ENCODE data around the gene GRAMD1B.
"Not testable (repeated sequence)": the region's sequence is repeated elsewhere in the genome, so short reads cannot be mapped to it uniquely, and the experiment has no call there.

Gene GRAMD1B

DNA sequence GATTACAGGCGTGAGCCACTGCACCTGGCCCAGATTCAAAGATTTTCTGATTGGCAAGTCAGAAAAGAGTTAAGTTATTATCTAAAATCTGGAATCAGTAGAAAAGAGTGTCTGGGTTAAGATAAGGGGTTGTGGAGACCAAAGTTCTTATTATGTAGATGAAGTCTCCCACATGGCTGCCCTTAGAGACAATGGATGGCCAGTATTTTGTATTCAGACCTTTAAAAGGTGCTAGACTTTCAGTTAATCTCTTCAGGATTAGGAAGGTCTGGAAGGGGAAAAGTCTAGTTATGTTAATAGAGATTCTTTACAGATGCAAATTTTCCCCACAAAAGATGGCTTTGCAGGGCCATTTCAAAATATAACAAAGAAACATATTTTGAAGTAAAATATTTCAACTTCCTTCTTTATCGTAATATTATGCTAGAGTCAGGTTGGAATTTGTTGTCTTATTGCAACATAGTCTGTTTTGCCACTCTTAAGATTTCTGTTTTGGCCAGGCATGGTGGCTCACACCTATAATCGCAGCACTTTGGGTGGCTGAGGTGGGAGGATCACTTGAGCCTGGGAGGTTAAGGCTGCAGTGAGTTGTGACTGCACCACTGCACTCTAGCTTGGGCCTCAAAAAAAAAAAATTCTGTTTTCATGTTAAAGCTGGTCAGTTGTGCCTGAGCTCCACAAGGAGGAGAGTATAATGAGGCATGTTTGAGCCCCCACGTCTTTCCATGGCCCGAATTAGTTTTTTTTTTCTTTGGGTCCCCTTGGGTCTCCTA, 14.0 kb downstream of the GRAMD1B start:
- no peak for DNase-seq (ENCODE audit: low read depth in 3 of 3)

DNA sequence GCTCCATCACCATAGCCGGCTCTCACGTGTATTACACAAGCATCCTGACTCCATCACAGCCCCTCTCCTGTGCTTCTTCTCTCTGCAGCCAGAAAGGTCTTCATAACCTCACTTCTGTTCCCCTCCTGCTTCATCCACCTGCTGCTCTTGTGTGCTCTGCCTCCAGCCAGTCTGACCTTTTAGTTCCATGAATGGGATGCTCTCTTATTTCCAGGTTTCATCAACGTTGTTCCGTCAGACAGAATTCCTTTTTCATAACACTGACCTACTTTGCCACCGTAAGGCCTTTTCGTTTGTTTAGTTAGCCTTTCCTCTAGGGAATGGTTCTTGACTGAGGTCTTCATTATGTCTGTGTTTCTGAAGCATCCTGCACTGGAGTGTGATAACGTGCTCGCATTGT, 18.8 kb downstream of the GRAMD1B start:
- no peak for DNase-seq (ENCODE audit: low read depth in 3 of 3)

DNA sequence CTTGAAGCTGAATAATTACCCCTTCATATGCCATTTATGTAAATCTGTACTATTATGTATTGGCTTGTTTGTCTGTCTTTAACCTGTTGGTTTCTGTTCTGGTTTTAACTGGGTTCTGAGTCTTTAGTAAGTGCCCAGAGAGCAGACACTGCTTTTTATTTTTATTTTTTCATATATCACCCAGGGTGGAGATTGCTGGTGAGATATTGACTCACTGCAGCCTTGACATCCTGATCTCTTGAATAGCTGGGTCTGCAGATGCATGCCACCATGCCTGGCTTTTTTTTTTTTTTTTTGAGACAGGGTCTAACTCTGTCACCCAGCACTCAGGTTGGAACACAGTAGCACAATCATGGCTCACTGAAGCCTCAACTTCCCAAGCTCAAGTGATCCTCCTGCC, 19.4 kb downstream of the GRAMD1B start:
- no peak for DNase-seq (ENCODE audit: low read depth in 3 of 3)

DNA sequence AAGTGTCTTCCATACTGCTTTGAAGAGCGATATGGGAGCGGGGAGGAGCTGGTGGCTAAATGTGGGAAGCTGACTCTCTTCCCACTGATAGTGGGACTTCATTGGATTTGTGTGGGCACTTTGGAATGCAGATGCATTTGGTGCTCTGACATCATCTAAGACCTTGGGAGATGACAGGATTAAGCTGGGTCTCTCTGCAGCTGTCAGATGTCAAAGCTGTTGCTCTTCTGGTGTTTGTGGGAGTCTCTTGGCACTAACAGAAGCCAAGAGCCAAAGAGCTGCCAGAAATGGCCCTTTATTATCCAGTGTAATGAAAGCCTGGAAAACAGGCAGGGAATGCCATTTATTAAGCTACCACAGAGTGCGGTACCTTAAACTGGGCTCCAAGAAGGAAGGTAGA, 20.6 kb downstream of the GRAMD1B start:
- DNase-seq (ENCODE audit: low read depth in 3 of 3): no peak

DNA sequence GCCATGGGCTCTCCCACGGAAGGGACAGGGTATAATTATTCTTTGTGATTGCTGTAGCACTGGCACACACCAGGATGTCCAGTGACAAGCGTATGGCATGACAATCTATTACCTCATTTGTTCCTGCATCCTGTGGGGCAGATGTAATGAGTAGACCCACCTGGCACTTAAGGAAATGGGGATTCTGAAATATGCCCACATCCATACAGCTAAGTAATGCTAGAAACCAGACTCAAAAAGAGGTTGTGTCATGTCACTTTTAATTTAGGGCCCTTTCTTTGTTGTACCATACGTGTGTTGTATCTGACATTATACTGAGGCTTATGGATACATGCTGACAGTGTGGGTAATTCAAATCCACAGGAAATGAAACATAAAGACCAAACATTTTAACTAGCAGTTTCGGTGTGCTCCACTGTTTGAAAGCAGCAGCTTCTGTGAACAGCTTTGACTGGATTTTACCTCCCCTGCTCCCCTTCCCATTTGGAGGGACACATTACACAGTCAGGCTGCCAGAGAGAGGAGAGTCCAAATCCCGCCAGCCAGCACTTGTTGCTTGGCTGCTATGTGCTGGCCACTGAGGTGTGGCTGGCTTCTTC, 21.2 kb downstream of the GRAMD1B start:
- DNase-seq (ENCODE audit: low read depth in 3 of 3): no peak

DNA sequence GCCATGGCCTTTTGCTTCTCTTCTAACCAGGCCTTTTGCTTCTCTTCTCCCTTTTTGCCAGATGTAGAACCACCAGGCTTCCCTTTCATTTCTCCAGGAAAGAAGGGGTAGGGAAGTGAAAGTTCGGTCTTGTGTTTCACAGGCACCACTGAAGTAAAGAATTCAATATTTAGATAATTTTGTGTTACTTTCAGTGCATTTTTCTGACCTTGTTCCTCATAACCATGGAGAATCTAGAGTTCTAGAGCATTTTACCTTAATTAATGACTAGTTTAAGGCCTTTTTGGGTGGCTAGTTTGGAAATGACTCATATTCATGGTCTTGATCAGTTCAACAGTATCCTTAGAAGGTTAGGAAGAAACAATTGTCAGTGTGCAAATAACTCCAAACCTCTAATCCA, 22.7 kb downstream of the GRAMD1B start:
- no peak for DNase-seq (ENCODE audit: low read depth in 3 of 3)

DNA sequence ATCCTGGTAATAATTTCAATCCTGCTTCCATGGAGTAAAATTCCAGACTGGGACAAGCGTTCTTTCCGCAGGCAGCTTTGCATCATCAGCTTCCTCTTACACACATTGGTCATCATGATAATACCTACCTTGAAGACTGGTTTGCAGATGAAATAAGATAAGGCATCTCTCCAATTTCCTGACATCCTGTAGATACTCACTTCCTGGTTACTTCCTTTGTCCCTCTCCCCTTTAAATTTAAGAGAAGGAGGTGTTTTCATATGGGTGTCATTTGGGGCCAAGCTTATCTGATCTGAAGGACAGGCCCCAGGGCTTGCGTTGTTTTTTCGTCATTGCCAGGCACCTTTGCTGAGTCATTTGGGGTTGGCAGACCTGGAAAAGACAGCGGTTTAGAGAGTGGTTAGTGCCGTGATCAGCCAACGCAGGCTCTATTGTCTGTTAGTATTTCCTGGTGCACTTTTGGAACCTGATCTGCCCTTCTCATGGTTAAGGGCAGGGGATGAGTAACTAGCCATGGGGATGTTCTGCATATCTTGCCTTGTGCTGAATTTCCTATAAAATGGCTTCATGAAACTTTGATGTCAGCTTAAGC, 24.1 kb downstream of the GRAMD1B start:
- DNase-seq (ENCODE audit: low read depth in 3 of 3): peak in 2 of 3 experiments; percentile 15 to 21

DNA sequence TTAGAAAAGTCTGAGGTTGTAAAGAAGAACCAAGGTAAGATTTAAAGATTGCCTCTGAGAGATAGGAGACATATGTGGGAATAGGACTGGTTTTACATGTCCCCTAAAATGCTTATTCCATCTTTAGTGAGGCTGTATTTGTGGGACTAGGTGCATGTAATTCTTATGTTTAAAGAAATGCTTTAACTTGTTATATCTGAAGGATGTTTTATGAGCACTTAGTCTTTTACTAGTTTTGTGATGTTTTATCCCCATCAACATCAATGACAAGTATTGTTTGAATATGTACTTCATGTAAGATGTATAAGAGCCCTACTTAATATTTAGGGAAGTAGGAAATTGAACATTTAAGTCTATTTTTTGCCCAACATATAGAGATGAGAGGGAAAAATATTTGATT, 24.7 kb downstream of the GRAMD1B start:
- no peak for DNase-seq (ENCODE audit: low read depth in 3 of 3)

DNA sequence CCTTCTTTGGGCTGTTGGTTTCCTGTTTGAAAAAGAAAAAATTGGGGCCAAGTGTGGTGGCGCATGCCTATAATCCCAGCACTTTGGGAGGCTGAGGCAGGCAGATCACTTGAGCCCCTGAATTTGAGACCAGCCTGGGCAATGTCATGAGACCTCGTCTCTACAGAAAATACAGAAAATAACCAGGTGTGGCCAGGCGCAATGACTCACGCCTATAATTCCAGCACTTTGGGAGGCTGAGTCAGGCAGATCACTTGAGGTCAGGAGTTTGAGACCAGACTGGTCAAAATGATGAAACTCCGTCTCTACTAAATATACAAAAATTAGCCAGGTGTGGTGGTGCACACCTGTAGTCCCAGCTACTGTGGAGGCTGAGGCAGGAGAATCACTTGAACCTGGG, 26.4 kb downstream of the GRAMD1B start:
- not testable (repeated sequence) for DNase-seq (ENCODE audit: low read depth in 3 of 3)

DNA sequence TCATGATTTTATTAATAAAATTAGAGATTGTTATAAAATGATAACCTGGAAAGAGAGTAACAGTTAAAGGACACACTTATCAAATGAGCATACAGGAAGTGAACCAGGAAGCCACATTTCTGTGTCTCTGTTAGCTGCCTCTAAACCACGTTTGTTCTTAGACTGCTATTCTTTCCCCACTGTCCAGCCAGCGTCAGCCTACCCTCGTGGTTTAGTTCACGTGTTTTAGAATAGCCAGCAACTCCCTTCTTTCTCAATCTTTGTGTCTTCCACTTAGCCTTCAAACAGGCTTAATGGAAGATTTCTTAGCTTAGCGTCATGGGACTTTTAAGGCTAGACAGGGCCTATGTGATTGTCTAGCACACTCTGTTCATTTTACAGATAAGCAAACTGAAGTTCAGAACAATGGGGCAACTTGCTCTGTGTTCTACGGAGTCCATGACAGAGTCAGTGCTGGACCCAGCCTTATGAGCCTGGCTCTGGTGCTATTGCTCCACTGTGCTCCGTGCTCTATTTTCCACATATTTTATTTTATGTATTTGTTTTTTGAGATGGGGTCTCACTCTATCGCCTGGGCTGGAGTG, 27.2 kb downstream of the GRAMD1B start:
- DNase-seq (ENCODE audit: low read depth in 3 of 3): no peak

DNA sequence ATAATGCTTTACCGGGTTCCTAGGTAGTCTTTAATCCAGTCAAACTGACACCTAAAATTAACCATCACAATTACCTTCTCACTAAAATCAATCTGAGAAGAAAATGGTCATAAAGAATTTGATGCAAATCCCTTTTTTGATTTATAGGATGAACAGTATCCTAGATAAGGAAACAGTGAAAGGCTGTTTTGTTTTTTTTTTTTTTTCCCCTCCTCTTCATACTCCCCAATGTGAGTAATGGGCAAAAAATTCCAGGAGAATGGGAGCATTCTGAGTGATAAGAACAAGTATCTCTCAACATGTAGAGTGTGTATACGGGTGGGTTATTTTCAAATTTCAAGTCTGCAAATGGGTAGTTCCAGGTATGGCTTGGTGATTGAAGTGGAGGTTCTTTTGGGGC, 28.4 kb downstream of the GRAMD1B start:
- no peak for DNase-seq (ENCODE audit: low read depth in 3 of 3)

DNA sequence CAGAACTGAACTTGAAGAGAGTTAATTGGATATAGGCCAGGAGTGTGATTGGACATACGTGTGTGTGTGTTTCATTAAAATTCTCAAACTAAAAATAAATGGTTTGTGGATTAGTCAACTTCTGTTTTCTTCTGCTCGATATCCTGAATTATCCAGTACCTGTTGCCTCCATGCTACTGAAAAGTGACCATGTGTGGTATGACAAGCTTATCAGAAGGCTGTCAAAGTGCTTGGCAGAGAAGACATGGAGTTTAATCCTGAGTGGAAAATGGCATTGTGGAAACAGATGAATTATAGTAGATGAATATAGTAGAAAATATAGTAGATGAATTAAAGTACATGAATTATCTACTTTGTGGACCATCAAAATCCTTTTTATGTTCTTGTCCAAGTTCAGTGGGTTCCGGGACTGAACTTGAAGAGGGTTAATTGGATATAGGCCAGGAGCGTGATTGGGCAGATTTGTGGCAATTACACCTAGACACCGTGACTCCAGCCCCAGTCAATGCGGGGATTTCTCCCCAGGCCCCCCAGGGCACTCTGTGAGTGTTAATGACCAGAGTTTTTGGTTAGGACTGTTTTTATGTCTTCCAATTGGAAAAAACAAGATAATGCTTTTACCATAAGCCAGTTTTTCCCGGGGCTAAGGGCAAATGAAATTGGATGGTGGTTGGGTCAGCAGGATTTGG, 30.1 kb downstream of the GRAMD1B start:
- DNase-seq (ENCODE audit: low read depth in 3 of 3): no peak

DNA sequence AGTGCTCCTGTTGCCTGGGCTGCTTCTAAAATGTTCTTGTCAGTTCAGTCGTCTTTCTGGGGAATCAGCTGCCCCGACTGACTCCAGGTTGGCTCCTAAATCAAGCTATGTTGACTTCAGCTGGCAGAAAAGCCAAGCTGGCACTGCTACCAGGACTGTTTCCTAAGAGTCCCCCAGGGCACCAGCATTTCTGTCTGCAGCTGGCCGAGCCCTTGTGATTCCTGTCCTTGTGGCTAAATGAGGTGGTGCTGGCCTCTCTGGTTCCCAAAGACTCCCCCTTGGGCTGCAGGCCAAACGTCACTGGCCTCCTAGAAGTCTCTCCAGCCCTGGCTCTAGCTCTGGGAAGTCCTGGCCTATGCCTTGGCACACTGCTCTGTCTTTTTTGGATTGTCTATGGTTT, 31.1 kb downstream of the GRAMD1B start:
- DNase-seq (ENCODE audit: low read depth in 3 of 3): no peak

DNA sequence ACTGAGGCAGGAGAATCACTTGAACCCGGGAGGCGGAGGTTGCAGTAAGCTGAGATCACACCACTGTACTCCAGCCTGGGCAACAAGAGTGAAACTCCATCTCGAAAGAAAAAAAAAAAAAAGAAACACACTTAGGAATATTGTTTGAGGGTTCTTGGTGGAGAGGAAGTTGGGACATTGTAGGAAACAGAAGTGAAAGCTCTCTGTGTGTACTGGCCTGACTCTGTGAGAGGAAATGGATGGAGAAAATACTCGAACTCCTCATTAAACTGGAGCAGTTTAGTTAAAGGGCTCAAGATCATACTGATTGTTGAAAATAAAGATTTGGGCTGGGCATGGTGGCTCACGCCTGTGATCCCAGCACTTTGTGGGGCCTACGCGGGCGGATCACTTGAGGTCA, 35.6 kb downstream of the GRAMD1B start:
- DNase-seq (ENCODE audit: low read depth in 3 of 3): not testable (repeated sequence)

DNA sequence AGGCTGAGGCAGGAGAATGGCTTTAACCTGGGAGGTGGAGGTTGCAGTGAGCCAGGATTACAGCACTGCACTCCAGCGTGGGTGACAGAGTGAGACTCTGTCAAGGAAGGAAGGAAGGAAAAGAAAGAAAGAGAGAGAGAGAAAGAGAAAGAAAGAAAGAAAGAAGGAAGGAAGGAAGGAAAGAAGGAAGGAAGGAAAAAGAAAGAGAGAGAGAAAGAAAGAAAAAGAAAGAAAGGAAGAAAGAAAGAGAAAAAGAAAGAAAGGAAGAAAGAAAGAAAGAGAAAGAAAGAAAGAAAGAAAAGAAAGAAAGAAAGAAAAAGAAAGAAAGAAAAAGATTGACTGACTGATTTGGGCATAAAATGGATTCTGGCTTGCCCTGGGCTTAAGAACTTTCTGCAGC, 36.1 kb downstream of the GRAMD1B start:
- not testable (repeated sequence) for DNase-seq (ENCODE audit: low read depth in 3 of 3)

DNA sequence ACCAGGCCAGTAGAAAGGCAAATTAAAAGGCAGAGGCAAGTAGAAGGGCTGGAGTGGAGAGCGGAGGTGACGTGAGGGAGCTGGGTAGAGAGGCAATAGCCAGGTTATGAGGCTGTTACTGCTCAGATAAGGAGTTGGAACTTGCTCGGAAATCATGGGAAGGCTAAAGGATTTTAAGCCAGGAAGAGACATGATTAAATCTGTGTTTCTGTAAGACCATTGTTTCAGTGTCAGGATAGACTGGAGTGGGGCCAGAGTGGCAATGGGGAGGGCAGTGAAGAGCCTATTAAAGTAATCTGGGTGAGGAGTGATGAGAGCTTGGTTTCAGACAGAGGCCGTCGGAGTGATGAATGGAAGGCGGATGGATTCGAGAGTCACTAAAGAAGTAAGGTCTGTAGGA, 39.0 kb downstream of the GRAMD1B start:
- DNase-seq (ENCODE audit: low read depth in 3 of 3): no peak

DNA sequence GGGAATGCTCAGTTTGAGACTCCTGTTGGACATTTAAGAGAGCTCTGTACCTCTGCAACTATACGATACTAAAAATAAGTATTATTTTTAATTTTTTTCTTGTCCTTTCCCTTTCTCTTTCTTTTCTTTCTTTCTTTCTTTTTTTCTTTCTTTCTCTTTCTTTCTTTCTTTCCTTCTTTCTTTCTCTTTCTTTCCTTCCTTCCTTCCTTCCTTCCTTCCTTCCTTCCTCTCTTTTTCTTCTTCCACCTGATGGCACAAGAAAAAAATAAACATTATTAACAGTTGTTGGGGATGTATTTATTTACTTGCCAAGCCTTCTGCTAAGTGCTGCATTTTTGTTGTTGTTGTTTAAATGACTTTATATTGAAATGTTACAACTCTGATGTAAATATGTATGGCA, 39.5 kb downstream of the GRAMD1B start:
- DNase-seq (ENCODE audit: low read depth in 3 of 3): no peak

DNA sequence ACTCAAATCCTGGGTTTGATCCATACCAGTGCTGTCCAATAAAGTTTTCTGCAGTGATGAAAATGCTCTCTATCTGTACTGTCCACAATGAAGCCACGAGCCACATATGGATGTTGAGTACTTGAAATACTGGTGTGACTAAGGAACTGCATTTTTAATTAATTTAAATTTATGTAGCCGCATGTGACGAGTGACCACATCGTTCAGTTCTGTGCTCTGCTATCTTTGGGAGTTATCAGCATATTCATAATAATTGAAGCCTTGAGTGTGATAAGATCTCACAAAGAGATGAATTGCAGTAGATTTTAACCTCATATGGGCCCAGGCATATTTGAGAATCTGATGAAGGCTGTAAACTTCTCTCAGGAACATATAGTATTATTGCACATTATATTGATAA, 40.8 kb downstream of the GRAMD1B start:
- no peak for DNase-seq (ENCODE audit: low read depth in 3 of 3)

DNA sequence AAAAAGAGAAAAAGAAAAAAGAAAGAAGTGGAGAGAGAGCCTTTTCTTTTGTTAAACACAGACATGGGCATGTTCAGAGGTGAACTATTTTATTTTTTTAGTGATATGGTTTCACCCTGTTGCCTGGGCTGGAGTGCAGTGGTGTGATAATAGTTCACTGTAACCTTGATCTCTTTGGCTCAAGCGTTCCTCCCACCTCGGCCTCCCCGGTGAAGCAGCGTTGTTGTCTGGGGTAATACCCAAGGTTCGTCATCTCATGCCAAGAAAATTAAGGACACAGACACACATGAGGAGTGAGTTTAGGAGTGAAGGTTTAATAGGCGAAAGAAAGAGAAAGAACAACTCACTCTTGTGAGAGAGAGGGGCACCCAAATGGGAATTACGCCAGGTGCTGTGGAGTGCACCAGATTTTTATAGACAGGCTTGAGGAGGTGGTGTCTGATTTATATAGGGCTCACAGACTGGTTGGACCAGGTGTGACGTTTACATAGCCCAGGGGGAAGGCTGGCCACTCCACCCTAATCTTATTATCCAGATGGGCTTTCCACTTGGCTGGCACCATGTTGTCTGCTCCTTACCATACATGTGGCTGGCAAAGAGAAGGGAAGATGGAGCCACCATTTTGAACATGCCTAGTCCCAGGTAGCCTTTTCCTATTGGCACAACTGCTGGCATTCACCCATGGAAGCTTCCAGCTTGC, 42.3 kb downstream of the GRAMD1B start:
- DNase-seq (ENCODE audit: low read depth in 3 of 3): no peak

DNA sequence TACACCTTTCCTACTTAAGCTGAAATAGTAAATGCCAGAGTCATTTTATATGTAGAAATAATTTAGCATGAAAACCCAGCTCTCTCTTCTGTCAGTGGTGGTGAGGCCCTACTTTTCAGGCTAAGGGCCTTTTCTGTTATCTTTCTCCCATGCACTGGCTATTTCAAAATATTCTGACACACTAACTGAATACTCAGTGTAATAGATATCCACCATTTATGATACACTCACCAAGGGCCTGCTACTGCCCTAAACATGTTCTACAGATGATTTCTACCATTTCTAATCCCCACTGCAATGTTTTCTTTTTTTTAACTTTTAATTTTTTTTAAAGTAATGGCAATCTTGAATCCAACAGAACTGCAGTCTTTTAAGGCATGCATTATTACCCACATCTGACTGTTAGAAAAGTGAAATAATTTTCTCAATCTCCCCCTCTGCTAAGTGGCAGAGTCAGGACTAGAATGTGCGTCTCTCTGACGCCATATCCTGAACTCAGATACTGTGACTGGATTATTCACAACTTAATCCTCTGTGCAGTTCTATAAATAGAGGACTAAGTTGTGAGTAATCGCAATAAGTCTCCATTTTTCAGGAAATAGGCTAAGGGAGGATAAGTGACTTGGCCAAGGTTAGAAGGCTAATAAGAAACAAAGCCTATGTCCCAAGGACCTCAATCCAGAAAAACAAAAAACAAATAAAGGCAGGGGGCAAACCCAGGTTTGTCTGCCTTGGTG, 44.0 kb downstream of the GRAMD1B start:
- DNase-seq (ENCODE audit: low read depth in 3 of 3): no peak

DNA sequence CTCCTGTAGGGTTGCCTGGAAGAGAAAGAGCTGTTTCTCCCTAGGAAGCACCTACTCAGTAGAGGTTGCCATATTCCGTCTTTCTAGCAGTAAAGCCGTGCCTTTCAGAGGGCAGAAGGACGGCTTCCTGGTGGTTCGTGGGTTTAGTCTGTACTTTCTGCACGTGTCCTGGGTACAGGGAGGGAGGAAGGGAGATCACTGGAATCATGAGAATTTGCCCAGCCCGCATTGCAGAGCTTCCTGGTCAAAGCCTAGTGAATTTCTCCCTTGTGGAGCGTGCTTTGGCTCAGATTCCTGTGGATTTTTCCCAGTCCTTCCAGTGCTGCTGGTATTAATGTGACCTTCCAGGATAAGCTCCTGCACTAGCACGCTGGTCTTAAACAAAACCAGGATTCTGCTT, 44.9 kb downstream of the GRAMD1B start:
- DNase-seq (ENCODE audit: low read depth in 3 of 3): no peak

Data from stimulated activated CD4-positive, alpha-beta T cell treated with anti-CD3 and anti-CD28 coated beads, TNF-alpha, amount 100 ng/mL, for 4 hours (primary cell).